Liver (tissue), 3 donors: ENCODE data around the gene TTF2.

ENCODE experiments used
- CTCF ChIP-seq: fragments of 150-350 bp; IDR thresholded peaks from 2 replicates; pipeline ENCODE4 v1.5.1; 2017; ENCODE audit warnings: improper control_type of control experiment, low read depth, low read length; ENCODE audit not compliant: missing input control
- FOXA2 ChIP-seq: IDR thresholded peaks from 2 replicates; pipeline ENCODE4 v1.6.1; 2016; ENCODE audit warnings: antibody characterized with exemption
- HNF4G ChIP-seq: IDR thresholded peaks from 2 replicates; pipeline ENCODE4 v1.6.1; 2016; ENCODE audit warnings: antibody characterized with exemption
- JUND ChIP-seq, 2 donors: IDR thresholded peaks; 2 replicates each; pipeline ENCODE4 v1.6.1; 2016; ENCODE audit warnings: antibody characterized with exemption in 2 of 2
- donor health status: healthy.
- donor health status: healthy.

DNA sequence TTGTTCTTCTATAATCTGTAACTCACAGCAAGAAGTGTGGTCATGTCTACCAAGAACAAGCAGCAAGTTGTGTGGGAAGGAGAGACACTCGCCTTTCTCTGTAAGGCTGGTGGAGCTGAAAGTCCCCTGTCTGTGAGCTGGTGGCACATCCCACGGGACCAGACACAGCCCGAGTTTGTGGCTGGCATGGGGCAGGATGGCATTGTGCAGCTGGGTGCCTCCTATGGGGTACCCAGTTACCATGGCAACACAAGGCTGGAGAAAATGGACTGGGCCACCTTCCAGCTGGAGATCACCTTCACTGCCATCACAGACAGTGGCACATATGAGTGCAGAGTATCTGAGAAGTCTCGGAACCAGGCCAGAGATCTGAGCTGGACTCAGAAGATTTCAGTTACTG lies 43.1 kb upstream of the TTF2 start:
- TF ChIP-seq CTCF = no peak
- TF ChIP-seq FOXA2 = no peak
- no peak for TF ChIP-seq JUND (IDR thresholded peaks at IDR 0.05)
- no peak for TF ChIP-seq HNF4G
